Rectal smooth muscle tissue (tissue), 1 donor: ENCODE data around the gene LSG1.

ENCODE experiments used
- H3K27ac ChIP-seq: one replicate; pipeline ENCODE4 v1.7.0; 2013; ENCODE audit warnings: low read depth, low read length, inconsistent platforms
- H3K27me3 ChIP-seq: one replicate; pipeline ENCODE4 v1.7.0; 2013; ENCODE audit warnings: low read length; ENCODE audit not compliant: control insufficient read depth, insufficient read depth
- H3K36me3 ChIP-seq: one replicate; pipeline ENCODE4 v1.7.0; 2013; ENCODE audit warnings: low read length; ENCODE audit not compliant: control insufficient read depth, insufficient read depth
- H3K4me1 ChIP-seq: one replicate; pipeline ENCODE4 v1.7.0; 2013; ENCODE audit warnings: low read length; ENCODE audit not compliant: control insufficient read depth, insufficient read depth
- H3K4me3 ChIP-seq: one replicate; pipeline ENCODE4 v1.7.0; 2013; ENCODE audit warnings: low read length
- H3K9ac ChIP-seq: one replicate; pipeline ENCODE4 v1.7.0; 2013; ENCODE audit warnings: low read length

The LSG1 gene

DNA sequence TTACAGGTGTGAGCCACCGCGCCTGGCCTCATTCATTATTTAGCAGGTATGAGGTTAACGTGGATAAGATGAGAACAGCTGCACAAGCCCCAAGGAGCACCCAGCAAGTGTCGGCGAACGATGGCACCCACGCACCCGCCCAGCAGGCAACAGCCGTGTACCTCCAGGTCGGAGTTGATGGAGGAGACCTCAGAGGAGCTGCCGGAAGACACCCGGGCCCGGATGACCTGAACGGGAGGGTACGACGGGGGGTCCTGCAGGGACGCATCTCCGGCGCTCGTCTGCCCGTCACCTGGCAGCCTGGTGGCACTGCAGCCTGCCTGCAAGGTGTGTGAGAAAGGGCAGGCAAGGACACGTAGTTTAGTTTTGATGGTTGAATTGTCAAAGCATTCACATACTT lies 67.9 kb downstream of the LSG1 start:
- Histone ChIP-seq H3K36me3 (no peaks in the 10 kb centered on the region), H3K4me3 (no peak overlapping the region), H3K9ac (no peak overlapping the region), H3K27ac (no peak overlapping the region), H3K27me3 (no peaks in the 10 kb centered on the region), H3K4me1 (no peaks in the 10 kb centered on the region)

- no peaks in the 10 kb centered on the region for H3K27me3 ChIP-seq
- H3K27ac ChIP-seq = no peak overlapping the region
- no peak overlapping the region for H3K9ac ChIP-seq
- H3K4me3 ChIP-seq = no peak overlapping the region
- no peaks in the 10 kb centered on the region for H3K4me1 ChIP-seq
- no peaks in the 10 kb centered on the region for H3K36me3 ChIP-seq
Measured at GRCh38 chr3:194602669-194603171, 69.3 kb downstream of the LSG1 start.

GRCh38 chr3:194598771-194599557 lies 73.0 kb downstream of the LSG1 start:
- Histone ChIP-seq H3K27me3 (no peaks in the 10 kb centered on the region), H3K4me1 (no peaks in the 10 kb centered on the region), H3K27ac (no peak overlapping the region), H3K4me3 (no peak overlapping the region), H3K36me3 (no peaks in the 10 kb centered on the region), H3K9ac (no peak overlapping the region)

GRCh38 chr3:194596906-194597305 lies 75.1 kb downstream of the LSG1 start:
- no peak overlapping the region for H3K27ac ChIP-seq
- H3K4me3 ChIP-seq = no peak overlapping the region
- H3K4me1 ChIP-seq = no peaks in the 10 kb centered on the region
- no peaks in the 10 kb centered on the region for H3K27me3 ChIP-seq
- no peak overlapping the region for H3K9ac ChIP-seq
- no peaks in the 10 kb centered on the region for H3K36me3 ChIP-seq

- H3K36me3 ChIP-seq = peaks cover 4% of the 10 kb centered on the region
- no peak overlapping the region for H3K4me3 ChIP-seq
- no peaks in the 10 kb centered on the region for H3K4me1 ChIP-seq
- H3K27ac ChIP-seq = no peak overlapping the region
- H3K27me3 ChIP-seq = no peaks in the 10 kb centered on the region
- H3K9ac ChIP-seq = no peak overlapping the region
Measured at GRCh38 chr3:194592798-194593752, 78.9 kb downstream of the LSG1 start.
